Measurements from ENCODE around the gene DCAF6.

DCAF6 gene

GRCh38 chr1:167968569-167968968 lies 32.1 kb downstream of the DCAF6 start:
- CTCF ChIA-PET: interaction anchor here (0.9 kb wide), 1 partner anchor 180 kb away, joined by 4 read pairs; no protein-coding TSS in a partner anchor

GRCh38 chr1:167973832-167974231 lies 37.3 kb downstream of the DCAF6 start:
- ChIA-PET CTCF (no interaction called here), POLR2A (ENCODE audit: low non-redundant PET) (no interaction called here)
- no peak for DNase-seq (ENCODE audit: low spot score)
- no peak for TF ChIP-seq CTCF (conservative IDR thresholded peaks at IDR 0.05; ENCODE audit: low read depth)
- H3K27ac ChIP-seq: no peak overlapping the region

More at GRCh38 chr1:167968569-167968968, 32.1 kb downstream of the DCAF6 start:
- no peak for TF ChIP-seq CTCF (conservative IDR thresholded peaks at IDR 0.05; ENCODE audit: low read depth)
- DNase-seq (ENCODE audit: low spot score): no peak
- POLR2A ChIA-PET (ENCODE audit: low non-redundant PET): no interaction called here
- no peak overlapping the region for H3K27ac ChIP-seq

- H3K27ac ChIP-seq: no peak overlapping the region
- DNase-seq (ENCODE audit: low spot score): no peak
- no peak for TF ChIP-seq CTCF (conservative IDR thresholded peaks at IDR 0.05; ENCODE audit: low read depth)
- POLR2A ChIA-PET (ENCODE audit: low non-redundant PET): no interaction called here
- CTCF ChIA-PET: interaction anchor here (0.5 to 0.9 kb wide), 2 partner anchors 26 to 113 kb away, joined by 3 read pairs; no protein-coding TSS in a partner anchor
Observed at GRCh38 chr1:167974698-167975097, 38.2 kb downstream of the DCAF6 start.

GRCh38 chr1:167977245-167977644 lies 40.8 kb downstream of the DCAF6 start:
- no peak overlapping the region for H3K27ac ChIP-seq
- no peak for TF ChIP-seq CTCF (conservative IDR thresholded peaks at IDR 0.05; ENCODE audit: low read depth)
- DNase-seq (ENCODE audit: low spot score): no peak
- ChIA-PET POLR2A (ENCODE audit: low non-redundant PET) (no interaction called here), CTCF (no interaction called here)

GRCh38 chr1:167981933-167982332 lies 45.5 kb downstream of the DCAF6 start:
- H3K27ac ChIP-seq: no peak overlapping the region
- CTCF ChIA-PET: no interaction called here
- no peak for TF ChIP-seq CTCF (conservative IDR thresholded peaks at IDR 0.05; ENCODE audit: low read depth)
- no peak for DNase-seq (ENCODE audit: low spot score)
- POLR2A ChIA-PET (ENCODE audit: low non-redundant PET): no interaction called here

GRCh38 chr1:167983797-167984420 lies 47.4 kb downstream of the DCAF6 start:
- ChIA-PET CTCF (interaction anchor here (0.7 kb wide), 1 partner anchor 87 kb away, joined by 3 read pairs; no protein-coding TSS in a partner anchor), POLR2A (ENCODE audit: low non-redundant PET) (no interaction called here)
- no peak for DNase-seq (ENCODE audit: low spot score)
- no peak for TF ChIP-seq CTCF (conservative IDR thresholded peaks at IDR 0.05; ENCODE audit: low read depth)
- H3K27ac ChIP-seq: no peak overlapping the region
